Ramos (cell line): ENCODE data around the gene TSPOAP1.

Experiments used
- in situ Hi-C: fragments of 300-500 bp; cut with MboI; formaldehyde crosslinking; loops from one replicate; pipeline ENCODE4 v1.14.3; 2022; ENCODE audit warnings: low sequenced_read_pairs; ENCODE audit not compliant: unreplicated experiment

The TSPOAP1 gene

GRCh38 chr17:58269557-58270291, 58.9 kb downstream of the TSPOAP1 start:
- in situ Hi-C loops = no loop called here

DNA sequence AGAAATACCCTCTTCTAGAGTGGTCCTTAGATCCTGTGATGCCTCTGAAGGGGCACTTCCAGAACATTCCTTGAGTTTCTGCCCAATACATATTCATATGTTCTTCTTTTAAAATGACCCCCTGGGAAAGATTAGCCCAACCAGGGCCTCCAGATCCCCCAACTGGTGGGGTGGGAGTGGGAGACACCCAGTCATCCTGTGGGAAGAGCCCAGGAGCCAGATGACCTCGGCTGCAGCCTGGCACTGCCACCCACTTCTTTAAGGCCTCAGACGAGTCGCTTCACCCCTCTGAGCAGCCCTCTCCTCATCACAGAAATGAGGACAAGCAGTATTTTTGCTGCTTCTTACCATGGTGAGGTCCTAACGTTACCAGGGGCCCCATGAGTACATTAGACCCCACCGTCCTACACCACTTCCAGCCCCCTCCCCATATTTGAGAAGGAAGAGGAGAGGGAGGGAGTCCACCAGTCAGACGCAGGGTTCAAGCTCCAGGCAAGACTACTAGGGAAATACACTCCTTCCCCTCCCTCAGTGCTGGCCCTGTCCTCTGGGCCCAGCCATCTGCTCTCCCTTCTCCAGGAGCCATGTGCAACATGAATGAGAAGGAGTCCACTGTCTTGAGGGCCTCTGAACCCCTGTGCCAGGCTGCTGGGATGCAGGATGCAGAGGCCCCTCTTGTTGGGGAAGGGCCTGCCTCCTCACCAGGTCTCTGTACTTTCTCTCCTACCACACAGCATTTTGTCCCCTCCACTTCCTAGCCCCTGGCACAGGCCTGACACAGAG, 59.6 kb downstream of the TSPOAP1 start:
- in situ Hi-C loops = no loop called here

- in situ Hi-C loops = no loop called here
Measured at GRCh38 chr17:58268326-58268725, 60.3 kb downstream of the TSPOAP1 start.

- in situ Hi-C loops = no loop called here
Measured at GRCh38 chr17:58267347-58268324, 61.0 kb downstream of the TSPOAP1 start.

- in situ Hi-C loops = no loop called here
Measured at GRCh38 chr17:58265902-58266875, 62.4 kb downstream of the TSPOAP1 start.

GRCh38 chr17:58265271-58265670, 63.3 kb downstream of the TSPOAP1 start:
- in situ Hi-C loops = no loop called here

- in situ Hi-C loops = no loop called here
Measured at GRCh38 chr17:58264407-58265103, 64.0 kb downstream of the TSPOAP1 start.

DNA sequence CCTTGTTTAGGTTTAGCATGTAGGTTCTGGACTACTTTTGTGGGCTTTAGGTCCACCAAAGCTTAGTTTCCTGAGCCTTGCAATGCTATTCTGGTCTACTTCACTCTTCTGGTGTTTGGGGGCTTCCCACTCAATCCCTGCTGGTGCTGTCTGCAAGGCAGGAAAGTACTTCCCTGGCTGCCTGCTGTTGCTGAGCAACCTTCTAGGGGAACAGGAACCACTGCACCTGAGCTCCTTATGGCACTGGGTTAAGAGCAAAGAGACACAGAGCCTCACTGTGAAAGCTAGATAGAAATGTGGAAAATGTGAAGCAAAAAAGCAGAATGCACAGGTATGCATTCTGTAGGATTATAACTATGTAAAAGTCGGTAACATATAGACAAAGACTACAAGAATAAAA, 64.8 kb downstream of the TSPOAP1 start:
- in situ Hi-C loops = no loop called here

DNA sequence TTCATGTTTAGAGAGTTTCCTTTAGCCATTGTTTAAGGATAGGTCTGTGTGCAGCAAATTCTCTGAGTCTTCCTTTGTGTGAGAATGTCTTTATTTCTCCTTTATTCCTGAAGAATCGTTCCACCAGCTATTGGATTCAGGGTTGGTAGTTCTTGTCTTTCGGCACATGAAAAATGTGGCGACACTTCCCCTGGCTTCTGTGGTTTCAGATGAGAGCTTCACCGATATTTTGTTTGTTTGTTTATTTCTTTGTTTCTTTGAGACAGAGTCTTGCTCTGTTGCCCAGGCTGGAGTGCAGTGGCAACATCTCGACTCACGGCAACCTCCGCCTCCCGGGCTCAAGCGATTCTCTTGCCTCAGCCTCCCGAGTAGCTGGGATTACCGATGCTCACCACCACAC, 66.4 kb downstream of the TSPOAP1 start:
- in situ Hi-C loops = no loop called here

GRCh38 chr17:58254803-58255202, 73.8 kb downstream of the TSPOAP1 start:
- in situ Hi-C loops = no loop called here

GRCh38 chr17:58253082-58253481, 75.5 kb downstream of the TSPOAP1 start:
- in situ Hi-C loops = no loop called here

DNA sequence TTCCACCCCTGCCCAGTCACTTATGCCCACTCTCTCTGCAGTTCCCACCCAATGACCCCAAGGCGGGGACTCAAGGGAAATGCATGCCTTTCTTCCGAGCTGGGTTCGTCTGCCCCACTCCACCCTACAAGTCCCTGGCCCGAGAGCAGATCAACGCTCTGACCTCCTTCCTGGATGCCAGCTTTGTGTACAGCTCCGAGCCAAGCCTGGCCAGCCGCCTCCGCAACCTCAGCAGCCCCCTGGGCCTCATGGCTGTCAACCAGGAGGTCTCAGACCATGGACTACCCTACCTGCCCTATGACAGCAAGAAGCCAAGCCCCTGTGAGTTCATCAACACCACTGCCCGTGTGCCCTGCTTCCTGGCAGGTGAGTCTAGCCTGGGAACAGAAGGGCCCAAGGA, 76.5 kb downstream of the TSPOAP1 start:
- in situ Hi-C loops = no loop called here
